ENCODE results near the gene CHIC2. TPM values are rescaled to one million over a fixed set of nuclear protein-coding genes. Genes with fewer than 3 reads are reported as not detected.
"Not testable (repeated sequence)": the region's sequence is repeated elsewhere in the genome, so short reads cannot be mapped to it uniquely, and the experiment has no call there.

Gene CHIC2
- total RNA-seq, 5 donors from 2014 or later (not counting 1 experiment from before 2014, with no cell fraction given) = 38.8 to 59.3 (median 40.5) TPM

GRCh38 chr4:54036184-54036583, 28.2 kb downstream of the CHIC2 start:
- Mint-ChIP-seq H3K4me3 (no peak overlapping the region), H3K27ac (no peak overlapping the region), H3K36me3 (peaks cover 53% of the 10 kb centered on the region), H3K4me1 (peaks cover 41 to 62% (median 47%) of the 10 kb centered on the region in 3 donors), H3K9me3 (no peaks in the 10 kb centered on the region), H3K27me3 (no peaks in the 10 kb centered on the region)
- WGBS (ENCODE audit: insufficient coverage) = no CpG with 5 or more reads among the region's 4 CpGs
- ATAC-seq (replicated peaks in 1 of 4) (no peak), DNase-seq (no peak)
- Histone ChIP-seq H3K4me3 (ENCODE audit: control insufficient read depth in 1 of 2, extremely low read depth in 1 of 2, low read length in 1 of 2) (no peak overlapping the region), H3K36me3 (ENCODE audit: control insufficient read depth in 2 of 2, extremely low read depth in 1 of 2, insufficient read depth in 1 of 2, low read length in 1 of 2) (peaks cover 0 to 3% of the 10 kb centered on the region in 2 donors), H3K9me3 (no peaks in the 10 kb centered on the region), H3K27me3 (replicated peaks in 1 of 2; ENCODE audit: control insufficient read depth in 2 of 2, extremely low read depth in 1 of 2, insufficient read depth in 2 of 2, low read length in 1 of 2) (no peaks in the 10 kb centered on the region), H3K27ac (ENCODE audit: low read length) (no peak overlapping the region), H3K4me1 (ENCODE audit: control insufficient read depth in 1 of 2, extremely low read depth in 1 of 2, insufficient read depth in 2 of 2, low read length in 2 of 2) (peaks cover 0 to 5% of the 10 kb centered on the region in 2 experiments)
- CTCF ChIA-PET = interaction anchor here in 1 of 2 donors (0.7 kb wide), 1 partner anchor 661 kb away, joined by 3 read pairs; no protein-coding TSS in a partner anchor
- POLR2A ChIA-PET = interaction anchor here (0.6 to 0.7 kb wide), 2 partner anchors 13 to 51 kb away, joined by 3 to 8 read pairs; no protein-coding TSS in a partner anchor

DNA sequence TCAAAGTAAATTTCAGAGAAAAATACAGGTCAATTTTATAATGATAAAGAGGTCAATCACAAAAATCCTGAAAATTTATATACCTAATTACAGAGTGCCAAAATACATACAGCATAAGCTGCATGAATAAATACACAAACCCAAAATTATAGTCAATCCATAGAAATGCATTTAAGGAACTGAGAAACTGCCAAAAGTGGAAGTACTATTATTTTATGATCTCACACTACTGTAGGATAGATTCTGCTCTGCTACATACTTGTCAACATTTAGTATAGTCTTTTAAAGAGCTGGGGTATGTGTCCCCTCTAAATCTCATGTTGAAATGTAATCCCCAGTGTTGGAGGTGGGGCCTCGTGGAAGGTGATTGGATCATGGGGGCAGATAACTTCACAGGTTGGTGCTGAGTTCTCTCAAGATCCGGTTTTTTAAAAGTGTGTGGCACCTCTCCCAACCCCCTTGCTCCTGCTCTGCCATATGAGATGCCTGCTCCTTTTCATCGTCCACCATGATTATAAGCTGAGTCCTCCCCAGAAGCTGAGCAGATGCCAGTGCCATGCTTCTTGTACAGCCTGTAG, 31.8 kb downstream of the CHIC2 start:
- Histone ChIP-seq H3K9me3 (no peaks in the 10 kb centered on the region), H3K4me3 (ENCODE audit: control insufficient read depth in 1 of 2, extremely low read depth in 1 of 2, low read length in 1 of 2) (no peak overlapping the region), H3K36me3 (ENCODE audit: control insufficient read depth in 2 of 2, extremely low read depth in 1 of 2, insufficient read depth in 1 of 2, low read length in 1 of 2) (peaks cover 0 to 2% of the 10 kb centered on the region in 2 donors), H3K27ac (ENCODE audit: low read length) (no peak overlapping the region), H3K4me1 (ENCODE audit: control insufficient read depth in 1 of 2, extremely low read depth in 1 of 2, insufficient read depth in 2 of 2, low read length in 2 of 2) (no peaks in the 10 kb centered on the region), H3K27me3 (replicated peaks in 1 of 2; ENCODE audit: control insufficient read depth in 2 of 2, extremely low read depth in 1 of 2, insufficient read depth in 2 of 2, low read length in 1 of 2) (no peaks in the 10 kb centered on the region)
- Mint-ChIP-seq H3K36me3 (peaks cover 41% of the 10 kb centered on the region), H3K9me3 (no peaks in the 10 kb centered on the region), H3K4me1 (peaks cover 41 to 62% (median 48%) of the 10 kb centered on the region in 3 donors), H3K27me3 (no peaks in the 10 kb centered on the region), H3K4me3 (no peak overlapping the region), H3K27ac (no peak overlapping the region)
- ATAC-seq (replicated peaks in 1 of 4) = no peak
- WGBS (ENCODE audit: insufficient coverage) = 100% methylated on average over 1 of the region's 3 CpGs
- POLR2A ChIA-PET = no interaction called here
- no peak for DNase-seq
- CTCF ChIA-PET = interaction anchor here in 1 of 2 donors (0.5 kb wide), 1 partner anchor 104 kb away, joined by 3 read pairs; no protein-coding TSS in a partner anchor

DNA sequence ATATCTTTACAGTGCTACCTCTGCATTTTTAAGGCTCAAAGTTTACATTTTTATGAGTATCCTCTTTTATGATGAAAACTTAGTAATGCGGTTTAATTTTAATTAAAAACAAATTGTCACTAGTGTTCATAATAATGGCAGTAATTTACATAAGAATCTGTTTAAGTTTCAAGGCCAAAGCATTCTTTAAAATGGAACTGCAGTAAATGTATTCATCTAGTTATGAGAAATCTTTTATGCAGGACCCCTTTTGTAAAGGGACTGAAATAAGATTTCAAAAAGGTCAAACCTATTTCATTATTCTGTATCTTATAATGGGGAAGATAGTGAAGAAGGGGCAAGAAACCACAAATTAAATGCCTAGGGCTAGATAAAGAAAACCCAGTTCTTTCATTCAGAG, 37.1 kb downstream of the CHIC2 start:
- POLR2A ChIA-PET = no interaction called here
- H3K4me3 ChIP-seq (ENCODE audit: control insufficient read depth in 1 of 2, extremely low read depth in 1 of 2, low read length in 1 of 2) = no peak overlapping the region
- no peaks in the 10 kb centered on the region for H3K27me3 ChIP-seq (replicated peaks in 1 of 2; ENCODE audit: control insufficient read depth in 2 of 2, extremely low read depth in 1 of 2, insufficient read depth in 2 of 2, low read length in 1 of 2)
- WGBS (ENCODE audit: insufficient coverage) = no CpG with 5 or more reads among the region's 1 CpG
- no peaks in the 10 kb centered on the region for H3K9me3 Mint-ChIP-seq
- H3K4me1 Mint-ChIP-seq = peaks cover 26 to 42% (median 31%) of the 10 kb centered on the region in 3 donors
- peaks cover 16% of the 10 kb centered on the region for H3K36me3 Mint-ChIP-seq
- H3K27me3 Mint-ChIP-seq = no peaks in the 10 kb centered on the region
- ATAC-seq (replicated peaks in 1 of 4) (no peak), DNase-seq (no peak)
- peaks cover 0 to 2% of the 10 kb centered on the region in 2 donors for H3K36me3 ChIP-seq (ENCODE audit: control insufficient read depth in 2 of 2, extremely low read depth in 1 of 2, insufficient read depth in 1 of 2, low read length in 1 of 2)
- H3K27ac Mint-ChIP-seq = no peak overlapping the region
- H3K4me1 ChIP-seq (ENCODE audit: control insufficient read depth in 1 of 2, extremely low read depth in 1 of 2, insufficient read depth in 2 of 2, low read length in 2 of 2) = no peaks in the 10 kb centered on the region
- H3K27ac ChIP-seq (ENCODE audit: low read length) = no peak overlapping the region
- CTCF ChIA-PET = no interaction called here
- no peak overlapping the region for H3K4me3 Mint-ChIP-seq
- H3K9me3 ChIP-seq = no peaks in the 10 kb centered on the region

DNA sequence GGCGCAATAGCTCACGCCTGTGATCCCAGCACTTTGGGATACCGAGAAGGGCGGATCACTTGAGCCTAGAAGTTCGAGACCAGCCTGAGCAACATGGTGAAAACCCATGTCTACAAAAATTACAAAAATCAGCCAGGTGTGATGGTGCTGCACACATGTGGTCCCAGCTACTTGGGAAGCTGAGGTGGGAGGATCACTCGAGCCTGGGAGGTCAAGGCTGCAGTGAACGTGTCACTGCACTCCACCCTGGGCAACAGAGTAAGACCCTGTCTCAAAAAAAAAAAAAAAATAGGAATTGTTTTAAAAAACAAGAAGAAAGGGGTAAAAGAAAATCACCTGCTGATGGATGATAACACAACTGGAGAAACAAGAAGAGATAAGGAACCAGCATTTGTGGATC, 38.8 kb downstream of the CHIC2 start:
- ATAC-seq (replicated peaks in 1 of 4) (no peak), DNase-seq (no peak)
- no peaks in the 10 kb centered on the region for H3K27me3 Mint-ChIP-seq
- Histone ChIP-seq H3K4me1 (ENCODE audit: control insufficient read depth in 1 of 2, extremely low read depth in 1 of 2, insufficient read depth in 2 of 2, low read length in 2 of 2) (peaks cover 0 to 3% of the 10 kb centered on the region in 2 experiments), H3K9me3 (no peaks in the 10 kb centered on the region), H3K27me3 (replicated peaks in 1 of 2; ENCODE audit: control insufficient read depth in 2 of 2, extremely low read depth in 1 of 2, insufficient read depth in 2 of 2, low read length in 1 of 2) (no peaks in the 10 kb centered on the region), H3K4me3 (ENCODE audit: control insufficient read depth in 1 of 2, extremely low read depth in 1 of 2, low read length in 1 of 2) (no peak overlapping the region), H3K27ac (ENCODE audit: low read length) (no peak overlapping the region), H3K36me3 (ENCODE audit: control insufficient read depth in 2 of 2, extremely low read depth in 1 of 2, insufficient read depth in 1 of 2, low read length in 1 of 2) (peaks cover 0 to 2% of the 10 kb centered on the region in 2 donors)
- H3K4me3 Mint-ChIP-seq = no peak overlapping the region
- ChIA-PET CTCF (interaction anchor here in 1 of 2 donors (1.0 kb wide), 1 partner anchor 8 kb away, joined by 3 read pairs; no protein-coding TSS in a partner anchor), POLR2A (interaction anchor here in 1 of 2 donors (0.6 kb wide), 1 partner anchor 74 kb away, joined by 3 read pairs; no protein-coding TSS in a partner anchor)
- H3K36me3 Mint-ChIP-seq = peaks cover 16% of the 10 kb centered on the region
- no peak overlapping the region for H3K27ac Mint-ChIP-seq
- H3K9me3 Mint-ChIP-seq = no peaks in the 10 kb centered on the region
- 100% methylated on average over 2 of the region's 7 CpGs for WGBS (ENCODE audit: insufficient coverage)
- peaks cover 21 to 35% (median 30%) of the 10 kb centered on the region in 3 donors for H3K4me1 Mint-ChIP-seq

- H3K9me3 ChIP-seq; H3K27me3 Mint-ChIP-seq; CTCF ChIA-PET; H3K27ac Mint-ChIP-seq; H3K36me3 ChIP-seq (ENCODE audit: control insufficient read depth in 2 of 2, extremely low read depth in 1 of 2, insufficient read depth in 1 of 2, low read length in 1 of 2); H3K27ac ChIP-seq (ENCODE audit: low read length); H3K4me3 ChIP-seq (ENCODE audit: control insufficient read depth in 1 of 2, extremely low read depth in 1 of 2, low read length in 1 of 2); H3K27me3 ChIP-seq (replicated peaks in 1 of 2; ENCODE audit: control insufficient read depth in 2 of 2, extremely low read depth in 1 of 2, insufficient read depth in 2 of 2, low read length in 1 of 2); H3K4me3 Mint-ChIP-seq; POLR2A ChIA-PET; DNase-seq; H3K4me1 ChIP-seq (ENCODE audit: control insufficient read depth in 1 of 2, extremely low read depth in 1 of 2, insufficient read depth in 2 of 2, low read length in 2 of 2); ATAC-seq (replicated peaks in 1 of 4); H3K9me3 Mint-ChIP-seq: not testable (repeated sequence)
- Mint-ChIP-seq H3K36me3 (peaks cover 11% of the 10 kb centered on the region), H3K4me1 (peaks cover 14 to 24% (median 19%) of the 10 kb centered on the region in 3 donors)
- 99% methylated on average over 8 of the region's 8 CpGs for WGBS (ENCODE audit: insufficient coverage)
These were observed 41.4 kb downstream of the CHIC2 start for GRCh38 chr4:54023019-54023418.

DNA sequence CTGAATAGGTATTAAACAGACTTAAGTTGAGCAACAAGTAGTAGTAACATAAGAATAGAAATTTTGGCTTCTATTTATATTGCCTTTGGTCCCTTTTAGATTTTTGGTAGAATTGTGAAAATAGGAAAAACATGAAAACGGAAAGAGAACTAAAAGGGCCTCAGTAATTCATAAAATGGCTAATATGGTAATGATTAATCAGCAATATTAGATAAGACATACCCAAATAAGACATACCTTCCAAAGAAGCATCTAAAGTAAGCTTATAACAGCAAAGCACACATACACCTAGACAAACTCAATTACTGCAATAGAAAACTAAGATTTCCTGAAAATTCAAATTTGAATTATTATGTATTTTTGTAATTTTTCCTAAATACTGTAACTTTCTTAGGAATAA, 46.4 kb downstream of the CHIC2 start:
- POLR2A ChIA-PET = interaction anchor here in 1 of 2 donors (0.6 kb wide), 1 partner anchor 56 kb away, joined by 3 read pairs; no protein-coding TSS in a partner anchor
- Mint-ChIP-seq H3K4me1 (peaks cover 5 to 22% (median 19%) of the 10 kb centered on the region in 3 donors), H3K36me3 (peaks cover 7% of the 10 kb centered on the region), H3K27me3 (no peaks in the 10 kb centered on the region), H3K27ac (no peak overlapping the region), H3K4me3 (no peak overlapping the region), H3K9me3 (no peaks in the 10 kb centered on the region)
- CTCF ChIA-PET = interaction anchor here in 1 of 2 donors (0.6 to 1.7 kb wide), 2 partner anchors 108 to 216 kb away, joined by 4 to 5 read pairs; no protein-coding TSS in a partner anchor
- peaks cover 0 to 3% of the 10 kb centered on the region in 2 experiments for H3K4me1 ChIP-seq (ENCODE audit: control insufficient read depth in 1 of 2, extremely low read depth in 1 of 2, insufficient read depth in 2 of 2, low read length in 2 of 2)
- DNase-seq (no peak), ATAC-seq (replicated peaks in 1 of 4) (no peak)
- no peak overlapping the region for H3K27ac ChIP-seq (ENCODE audit: low read length)
- H3K36me3 ChIP-seq (ENCODE audit: control insufficient read depth in 2 of 2, extremely low read depth in 1 of 2, insufficient read depth in 1 of 2, low read length in 1 of 2) = peaks cover 0 to 13% of the 10 kb centered on the region in 2 donors
- no peaks in the 10 kb centered on the region for H3K9me3 ChIP-seq
- WGBS (ENCODE audit: insufficient coverage) = no CpG with 5 or more reads among the region's 1 CpG
- H3K27me3 ChIP-seq (replicated peaks in 1 of 2; ENCODE audit: control insufficient read depth in 2 of 2, extremely low read depth in 1 of 2, insufficient read depth in 2 of 2, low read length in 1 of 2) = no peaks in the 10 kb centered on the region
- no peak overlapping the region for H3K4me3 ChIP-seq (ENCODE audit: control insufficient read depth in 1 of 2, extremely low read depth in 1 of 2, low read length in 1 of 2)

Measured in T-cell (primary cell).